Activated naive CD4-positive, alpha-beta T cell treated with anti-CD3 and anti-CD28 coated beads, Interleukin-2, amount 50 U/mL, for 16 hours (primary cell): Measurements from ENCODE around the gene SH2D5.

Source experiments
- DNase-seq: peaks from one replicate; pipeline ENCODE4 v3.0.0-alpha.2; 2020

Gene SH2D5

GRCh38 chr1:20711285-20712214 lies 21.0 kb downstream of the SH2D5 start:
- DNase-seq: no peak

- DNase-seq: no peak
These were observed 21.8 kb downstream of the SH2D5 start for GRCh38 chr1:20710469-20711284.

- no peak for DNase-seq
These were observed 22.6 kb downstream of the SH2D5 start for GRCh38 chr1:20709868-20710267.

DNA sequence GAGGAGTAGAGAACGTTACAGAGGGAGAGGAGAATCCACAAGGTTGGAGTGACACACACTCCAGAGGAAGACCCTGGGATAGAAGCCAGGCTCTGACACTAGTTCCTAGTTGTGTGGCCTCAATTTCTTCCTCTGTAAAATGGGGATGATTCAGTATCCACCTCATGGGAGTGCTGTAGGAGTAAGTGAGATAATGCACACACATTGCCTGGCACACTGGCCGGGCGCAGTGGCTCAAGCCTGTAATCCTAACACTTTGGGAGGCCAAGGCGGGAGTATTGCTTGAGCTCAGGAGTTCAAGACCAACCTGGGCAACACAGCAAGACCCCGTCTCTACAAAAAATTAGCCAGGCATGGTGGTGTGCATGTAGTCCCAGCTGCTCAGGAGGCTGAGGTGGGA lies 23.6 kb downstream of the SH2D5 start:
- no peak for DNase-seq

- DNase-seq: no peak
These were observed 24.4 kb downstream of the SH2D5 start for GRCh38 chr1:20708057-20708456.

DNA sequence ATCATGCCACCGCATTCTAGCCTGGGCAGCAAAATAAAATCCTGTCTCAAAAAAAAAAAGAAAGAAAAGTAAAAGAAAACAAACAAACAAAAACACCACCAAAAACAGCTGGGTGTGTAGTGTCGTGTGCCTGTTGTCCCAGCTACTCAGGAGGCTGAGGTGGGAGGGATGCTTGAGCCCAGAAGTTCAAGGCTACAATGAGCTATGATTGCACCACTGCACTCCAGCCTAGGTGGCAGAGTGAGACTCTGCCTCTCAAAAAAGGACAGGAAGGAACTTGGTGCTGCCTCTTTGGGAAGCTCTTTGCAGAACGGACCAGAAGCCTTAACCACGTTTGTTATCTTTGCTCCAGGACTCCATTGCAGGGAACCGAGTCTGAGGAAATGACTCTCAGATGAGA lies 25.7 kb downstream of the SH2D5 start:
- no peak for DNase-seq

DNA sequence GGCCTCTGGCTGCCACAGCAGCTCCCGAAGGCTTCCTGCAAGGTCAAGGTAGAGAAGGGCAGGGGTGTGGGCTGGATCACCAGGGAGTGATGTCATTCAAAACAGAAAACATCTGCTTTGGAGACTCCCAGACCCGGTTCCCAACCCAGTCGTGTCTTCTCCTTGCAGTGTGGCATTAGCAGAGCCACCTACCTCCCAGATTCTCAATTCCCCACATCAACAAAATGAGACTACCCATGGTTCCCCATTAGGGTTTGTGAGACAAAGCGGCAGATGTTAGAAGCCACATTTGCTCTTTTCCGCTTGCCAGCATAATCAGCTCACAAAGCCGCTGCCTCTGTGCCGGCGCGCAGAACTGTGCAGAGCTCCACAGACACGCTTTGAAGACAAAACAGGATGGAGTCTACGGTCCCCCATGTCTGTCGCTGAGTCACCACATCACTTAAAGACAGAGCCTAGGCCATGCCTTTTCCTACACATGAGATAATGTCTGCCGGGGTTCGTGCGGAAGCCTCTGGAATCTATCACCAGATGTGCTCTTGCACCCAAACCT lies 27.2 kb downstream of the SH2D5 start:
- no peak for DNase-seq

DNA sequence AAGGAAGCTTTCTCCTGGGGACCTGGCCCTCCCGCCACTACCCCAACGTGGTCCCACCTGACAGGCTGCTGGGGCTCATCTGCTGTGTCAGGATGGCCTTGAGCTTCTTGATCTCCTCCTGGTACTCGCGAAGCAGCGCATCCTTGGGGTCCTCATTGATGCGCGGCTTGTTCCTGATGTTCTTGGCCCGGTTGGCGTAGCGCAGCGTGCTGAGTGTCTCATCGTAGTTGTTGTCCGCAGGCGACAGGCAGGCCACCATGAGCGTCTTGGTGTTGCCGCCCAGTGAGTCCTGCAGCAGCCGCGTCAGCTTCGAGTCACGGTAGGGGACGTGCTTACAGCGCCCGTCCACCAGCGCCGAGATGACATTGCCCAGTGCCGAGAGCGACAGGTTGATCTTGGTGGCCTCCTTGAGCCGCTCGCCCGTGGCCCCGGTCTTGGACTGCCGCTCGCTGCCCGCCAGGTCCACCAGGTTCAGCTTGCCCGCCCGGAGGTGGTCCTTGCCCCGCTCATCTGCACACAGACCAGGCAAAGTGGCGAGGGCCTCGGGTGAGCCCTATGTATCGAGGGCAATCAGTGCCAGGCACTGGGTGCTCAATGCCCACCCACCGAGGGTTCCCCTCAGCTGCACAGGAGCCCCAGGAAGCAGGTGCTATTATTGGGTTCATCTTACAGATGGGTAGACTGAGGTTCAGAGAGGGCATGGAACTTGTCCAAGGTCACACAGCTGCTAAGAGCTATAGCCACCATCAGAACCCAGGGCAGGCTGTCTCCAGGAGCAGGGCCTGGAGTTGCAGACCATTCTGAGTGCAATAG lies 27.9 kb downstream of the SH2D5 start:
- DNase-seq: no peak

DNA sequence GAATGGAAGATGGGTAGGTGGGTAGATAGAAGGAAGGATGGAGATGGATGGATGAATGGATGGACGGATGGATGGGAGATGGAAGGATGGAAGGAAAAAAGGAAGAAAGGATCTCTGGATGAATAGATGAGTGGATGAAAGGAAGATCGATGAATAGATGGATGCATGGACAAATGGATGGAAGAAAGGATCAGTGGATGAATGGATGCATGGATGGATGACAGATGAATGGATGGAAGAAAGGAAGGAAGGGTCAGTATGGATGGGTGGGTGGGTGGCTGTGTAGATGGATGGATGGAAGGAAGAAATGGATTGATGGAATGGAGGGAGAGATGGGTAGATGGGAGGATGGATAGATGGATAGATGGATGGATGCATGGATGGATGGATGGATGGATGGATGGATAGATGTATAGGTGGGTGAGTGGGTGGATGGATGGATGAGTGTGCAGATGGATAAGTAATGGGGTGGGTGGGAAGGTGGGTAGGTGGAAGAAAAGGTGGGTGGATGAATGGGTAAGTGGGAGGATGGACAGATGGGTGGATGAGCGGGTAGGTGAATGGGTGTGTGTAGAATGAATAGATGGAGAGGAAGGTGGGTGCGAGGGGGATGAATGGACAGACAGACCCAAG lies 29.3 kb downstream of the SH2D5 start:
- no peak for DNase-seq

- DNase-seq: no peak
These were observed 30.1 kb downstream of the SH2D5 start for GRCh38 chr1:20702416-20702815.

DNA sequence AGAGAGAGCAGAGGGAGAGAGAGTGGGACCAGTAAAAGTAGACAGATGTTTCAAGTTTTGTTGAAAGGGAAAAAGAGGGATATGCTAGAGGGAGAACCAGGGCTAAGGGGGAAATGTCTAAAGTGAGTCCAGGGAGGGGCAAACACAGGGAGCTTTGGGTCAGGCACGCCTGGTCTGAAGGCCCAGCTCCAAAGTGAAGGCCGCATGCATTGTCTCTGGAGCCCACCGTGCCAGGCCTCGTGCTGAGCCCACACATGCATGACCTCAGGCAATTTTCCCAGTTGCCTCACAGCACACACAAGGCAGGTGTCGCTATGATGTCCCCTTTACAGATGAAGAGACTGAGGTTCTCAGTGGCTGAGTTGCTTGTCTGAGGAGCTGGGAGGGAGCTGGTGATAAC lies 30.7 kb downstream of the SH2D5 start:
- DNase-seq: no peak

- no peak for DNase-seq
These were observed 31.1 kb downstream of the SH2D5 start for GRCh38 chr1:20701446-20701845.

GRCh38 chr1:20700636-20701215 lies 31.8 kb downstream of the SH2D5 start:
- no peak for DNase-seq

- DNase-seq: no peak
These were observed 32.9 kb downstream of the SH2D5 start for GRCh38 chr1:20699558-20699957.

DNA sequence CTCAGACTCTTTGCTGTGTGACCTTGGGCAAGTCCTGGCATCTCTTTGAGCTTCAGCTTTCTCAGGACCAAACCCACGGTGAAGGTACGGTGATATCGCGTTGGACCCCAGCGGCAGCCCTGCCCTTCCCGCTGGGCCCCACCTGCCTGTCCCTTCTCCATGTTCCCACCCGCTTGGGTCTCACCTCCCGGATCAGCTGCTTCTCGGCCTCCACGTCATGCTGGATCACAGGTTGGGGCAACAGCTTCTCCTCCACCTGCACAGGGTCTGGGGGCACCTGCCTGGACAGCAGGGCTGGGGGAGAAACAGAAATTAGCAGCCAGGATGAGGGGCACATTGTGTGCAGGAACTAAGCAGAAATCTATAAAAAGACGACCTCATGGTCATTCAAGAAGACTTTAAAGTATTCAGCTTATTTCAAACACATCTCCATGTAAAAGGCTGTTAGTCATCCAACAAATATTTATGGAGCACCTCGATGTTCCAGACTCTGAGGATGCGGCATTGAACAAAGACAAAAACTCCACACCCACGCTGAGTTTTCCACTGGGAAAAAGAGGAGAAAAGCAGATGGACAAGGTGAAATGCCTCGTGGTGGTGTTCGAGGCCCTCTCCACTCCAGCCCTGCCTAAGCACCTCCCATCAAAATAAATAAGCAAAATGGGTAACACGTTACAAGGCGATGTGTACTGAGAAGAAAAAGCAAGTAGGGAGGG lies 34.1 kb downstream of the SH2D5 start:
- no peak for DNase-seq

DNA sequence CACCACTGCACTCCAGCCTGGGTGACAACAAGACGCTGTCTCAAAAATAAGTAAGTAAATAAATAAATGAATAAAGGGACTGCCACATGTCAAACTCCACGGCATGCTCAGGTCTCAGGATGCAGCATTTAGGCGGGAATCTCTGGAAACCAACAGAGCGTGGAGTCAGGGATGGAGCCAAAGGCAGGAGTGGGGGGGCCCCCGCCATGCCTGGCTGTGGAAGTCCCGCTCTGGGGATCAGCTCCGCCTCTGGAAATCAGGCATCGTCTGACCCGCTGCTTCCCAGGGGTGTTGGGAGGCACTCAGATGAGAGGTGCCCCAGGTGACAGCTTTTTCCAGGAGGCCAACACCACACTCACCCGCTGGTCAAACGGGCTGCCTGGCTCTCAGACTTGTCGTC lies 34.9 kb downstream of the SH2D5 start:
- DNase-seq: no peak

GRCh38 chr1:20696397-20697333 lies 35.8 kb downstream of the SH2D5 start:
- DNase-seq: peak; percentile 79

GRCh38 chr1:20695515-20695914 lies 37.0 kb downstream of the SH2D5 start:
- no peak for DNase-seq

- no peak for DNase-seq
These were observed 38.9 kb downstream of the SH2D5 start for GRCh38 chr1:20693623-20694022.

DNA sequence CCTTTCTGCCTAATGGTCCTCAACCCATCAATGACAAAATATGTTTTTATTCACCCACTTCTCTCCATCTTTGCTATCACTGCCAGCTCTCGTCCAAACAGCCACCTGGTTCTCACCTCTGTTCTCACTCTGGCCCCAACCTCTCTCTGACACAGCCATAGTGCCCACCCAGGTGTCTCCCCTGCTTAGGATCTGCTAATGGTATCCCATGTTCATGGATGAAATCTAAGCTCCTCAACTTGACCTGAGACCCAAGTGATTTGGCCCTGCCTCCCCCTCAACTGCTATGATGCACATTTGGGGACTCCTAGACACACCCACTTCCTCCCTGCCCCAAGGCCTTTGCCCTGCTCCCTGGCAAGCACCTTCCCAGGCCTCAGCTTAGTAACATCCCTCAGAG lies 40.6 kb downstream of the SH2D5 start:
- DNase-seq: no peak
